Midbrain (tissue), 1 donor: Measurements from ENCODE around the gene CAP2.

Experiments
- DNase-seq: peaks from one replicate; lab custom pipeline; 2025; lab: John Stamatoyannopoulos, UW

CAP2 gene

DNA sequence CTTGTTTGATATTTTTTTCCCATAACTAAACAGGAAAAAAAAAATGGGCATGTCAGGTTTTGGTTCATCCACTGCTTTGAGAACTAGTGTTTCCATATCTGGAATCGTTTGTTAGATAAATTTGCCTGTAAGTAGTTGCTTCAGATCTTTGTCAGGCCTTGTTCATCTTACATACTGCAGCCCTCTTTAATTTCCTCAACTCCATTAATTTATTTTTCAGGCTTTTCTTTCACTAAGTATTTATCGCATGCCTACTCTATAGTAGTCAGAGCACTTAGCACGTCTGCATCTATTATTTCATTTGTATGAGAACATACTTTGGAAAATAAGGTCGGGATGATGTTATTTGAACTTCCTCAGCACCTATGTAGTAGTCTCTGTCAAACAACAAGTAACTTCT lies 80.9 kb downstream of the CAP2 start:
- DNase-seq: no peak

- no peak for DNase-seq
These were observed 82.3 kb downstream of the CAP2 start for GRCh38 chr6:17475606-17476244.

GRCh38 chr6:17476511-17476910 lies 83.1 kb downstream of the CAP2 start:
- no peak for DNase-seq

DNA sequence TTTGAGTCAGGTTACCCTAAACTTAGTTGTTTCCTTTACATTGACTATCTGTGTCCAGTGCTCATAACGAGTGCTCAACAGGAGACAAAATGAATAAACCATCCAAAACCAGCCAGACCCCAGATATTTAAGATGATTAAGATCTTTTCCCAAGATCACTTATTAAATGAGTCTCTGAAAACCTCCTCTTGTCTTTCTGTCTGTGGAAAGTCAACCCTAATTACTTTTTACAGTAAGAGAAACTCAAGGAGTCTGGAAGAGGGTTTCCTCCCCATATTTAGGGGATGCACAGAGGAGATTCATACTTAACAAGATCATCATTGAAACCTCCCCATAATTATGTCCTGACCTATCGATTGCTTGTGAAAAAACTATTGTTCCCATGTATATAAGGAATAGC lies 84.0 kb downstream of the CAP2 start:
- DNase-seq: no peak

GRCh38 chr6:17478223-17478907 lies 85.0 kb downstream of the CAP2 start:
- no peak for DNase-seq

DNA sequence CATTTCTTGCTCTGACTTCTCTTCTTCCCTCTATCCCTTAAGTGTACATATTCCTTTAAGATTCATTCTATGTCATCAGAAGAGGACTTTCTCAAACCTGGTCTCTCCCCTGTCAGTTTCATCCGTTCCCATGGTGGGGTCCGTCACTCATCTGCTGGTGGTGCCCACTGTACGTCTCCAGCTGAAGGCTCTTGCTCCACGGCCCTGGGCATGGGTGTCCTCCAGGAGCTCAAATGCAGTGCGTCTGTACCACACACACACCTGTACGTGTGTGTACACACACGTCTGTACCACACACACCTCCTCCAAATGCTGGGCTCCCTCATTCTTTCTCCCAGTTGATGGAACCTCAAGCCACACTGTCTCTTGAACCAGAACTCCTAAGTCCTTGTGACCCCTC lies 85.6 kb downstream of the CAP2 start:
- DNase-seq: no peak

DNA sequence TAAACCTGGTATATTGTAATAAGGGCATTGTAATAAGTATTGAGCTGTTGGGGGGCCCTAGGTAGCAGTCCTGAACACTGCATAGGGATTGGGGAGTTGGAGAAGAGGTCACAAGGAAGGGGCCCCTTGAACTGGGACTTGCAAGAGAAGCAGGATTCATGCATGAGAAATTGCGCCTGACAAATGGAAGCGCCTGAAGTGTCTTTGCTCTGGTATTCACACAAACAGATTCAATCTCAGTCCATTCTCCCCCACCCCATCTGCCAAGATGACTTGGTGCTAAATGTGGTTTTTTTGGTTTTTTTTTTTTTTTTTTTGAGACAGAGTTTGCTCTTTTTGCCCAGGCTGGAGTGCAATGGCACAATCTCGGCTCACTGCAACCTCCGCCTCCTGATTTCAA lies 87.1 kb downstream of the CAP2 start:
- no peak for DNase-seq

GRCh38 chr6:17482711-17483110 lies 89.3 kb downstream of the CAP2 start:
- DNase-seq: no peak

DNA sequence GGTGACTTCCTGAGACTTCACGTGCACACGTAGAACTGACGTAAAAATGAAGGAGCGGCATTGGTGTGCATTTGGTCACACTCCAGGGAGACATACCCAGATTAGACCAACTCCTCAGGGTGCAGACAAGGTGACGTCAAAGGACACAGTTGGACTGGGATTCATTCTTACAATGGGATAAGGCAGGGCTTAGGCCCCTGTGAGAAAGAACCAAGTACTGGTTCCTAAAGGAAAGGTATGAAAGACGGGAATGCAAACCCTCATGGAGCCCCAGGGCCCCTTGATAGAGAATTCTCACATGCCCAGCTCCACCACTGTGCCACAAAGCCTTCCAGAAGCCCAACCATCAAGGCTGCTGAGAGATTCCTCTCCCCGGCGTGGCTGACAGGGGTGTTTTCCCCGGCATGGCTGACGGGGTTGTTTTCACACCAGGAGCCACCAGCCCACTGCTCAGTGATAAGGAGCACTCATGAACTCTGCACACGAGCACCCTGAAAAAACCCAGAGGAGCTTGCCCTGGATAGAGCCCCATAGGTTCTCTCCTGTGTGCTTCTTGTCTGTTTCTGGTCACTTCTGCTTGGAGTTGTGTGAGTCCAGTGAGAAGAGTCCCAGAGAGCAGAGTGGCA lies 90.1 kb downstream of the CAP2 start:
- no peak for DNase-seq

- no peak for DNase-seq
These were observed 90.9 kb downstream of the CAP2 start for GRCh38 chr6:17484201-17484849.

DNA sequence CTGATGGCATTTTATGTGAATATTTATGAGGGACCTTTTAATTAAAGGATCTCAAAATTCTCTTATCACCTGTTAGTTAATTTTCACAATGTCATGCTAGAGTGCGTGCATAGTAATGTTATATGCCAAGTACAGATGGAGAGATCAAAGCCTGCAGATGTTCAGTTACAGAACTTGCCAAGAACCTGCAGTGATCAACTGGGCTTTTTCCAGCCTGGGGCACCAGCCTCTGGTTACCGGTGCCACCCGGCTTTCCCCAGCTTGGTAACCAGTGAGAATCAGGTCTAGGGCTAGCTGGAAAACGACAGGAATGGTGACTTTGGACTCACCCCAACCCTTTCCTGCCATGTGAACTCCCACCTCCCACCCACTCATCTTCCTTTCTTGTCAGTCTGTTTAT lies 91.8 kb downstream of the CAP2 start:
- DNase-seq: no peak

DNA sequence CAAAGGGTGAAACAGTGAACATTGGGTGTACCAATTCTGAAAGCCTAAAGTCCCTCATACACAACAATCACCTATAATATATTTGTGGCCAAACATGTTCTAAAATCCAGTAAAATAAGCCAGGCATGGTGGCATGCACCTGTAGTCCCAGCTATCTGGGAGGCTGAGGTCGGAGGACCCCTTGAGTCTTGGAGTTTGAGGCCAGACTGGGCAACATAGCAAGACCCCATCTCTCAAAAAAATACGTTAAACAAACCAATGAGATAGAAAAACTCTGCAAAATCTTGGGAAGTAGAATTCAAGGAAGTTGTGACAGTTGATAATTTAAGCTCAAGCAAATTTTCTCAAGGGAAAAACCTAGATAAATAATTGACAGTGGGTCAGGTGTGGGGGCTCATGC lies 92.6 kb downstream of the CAP2 start:
- DNase-seq: no peak

DNA sequence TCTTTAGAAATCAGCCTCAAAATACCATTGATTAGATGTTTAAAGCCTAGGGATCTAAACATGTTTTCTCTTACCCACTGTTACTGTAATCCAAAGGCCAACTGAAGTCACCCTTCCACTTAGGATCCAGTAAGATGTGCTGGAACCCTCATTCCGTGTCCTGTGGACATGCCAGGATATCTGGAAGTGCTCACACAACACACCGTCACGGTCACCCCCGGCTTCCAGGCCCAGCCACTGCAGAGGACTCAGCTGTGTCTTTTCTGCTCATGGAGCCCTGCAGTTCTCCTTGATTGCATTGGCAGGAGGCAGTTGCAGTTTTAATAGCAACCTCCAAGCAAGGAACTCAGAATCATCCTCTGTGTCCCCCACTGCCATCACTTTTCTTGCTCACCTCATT lies 93.3 kb downstream of the CAP2 start:
- DNase-seq: no peak

GRCh38 chr6:17490724-17491123 lies 97.3 kb downstream of the CAP2 start:
- DNase-seq: no peak

- no peak for DNase-seq
These were observed 98.2 kb downstream of the CAP2 start for GRCh38 chr6:17491416-17492142.

DNA sequence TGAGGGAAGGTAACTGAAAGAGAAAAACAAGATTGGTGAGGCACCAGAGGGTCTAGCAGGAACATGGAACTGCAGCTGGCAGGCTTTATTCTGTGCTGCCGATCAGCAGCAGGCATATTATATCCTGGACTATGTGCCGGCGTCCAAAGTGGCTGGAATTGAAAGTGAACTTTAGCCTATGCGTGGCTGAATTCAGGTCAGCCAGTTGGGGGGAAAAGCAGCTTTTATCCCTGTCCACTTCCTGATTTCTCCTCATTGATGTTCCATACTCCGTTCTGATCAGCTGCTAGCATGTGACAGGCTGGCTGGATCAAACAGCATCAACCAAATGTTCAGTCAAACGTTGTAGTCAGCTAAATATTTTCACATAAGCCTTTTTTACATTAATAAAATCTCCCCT lies 99.0 kb downstream of the CAP2 start:
- no peak for DNase-seq

DNA sequence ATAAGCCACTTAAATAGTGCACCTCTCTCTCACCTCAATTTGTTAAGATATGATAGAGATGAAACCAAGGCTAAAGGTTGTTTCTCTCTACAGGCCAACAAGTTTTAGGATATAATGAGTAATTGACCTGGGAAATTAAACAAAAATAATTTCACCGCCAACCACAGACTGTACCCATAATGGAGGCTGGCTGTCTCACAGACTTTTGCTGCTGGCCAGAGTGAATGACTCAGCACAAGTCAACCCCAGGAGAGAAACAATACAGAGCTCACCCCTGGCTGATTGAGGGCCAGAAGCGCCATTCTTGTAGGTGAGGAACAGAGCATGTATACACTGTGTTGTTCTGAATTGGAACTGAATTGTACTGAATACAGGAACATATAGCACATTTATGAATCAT lies 99.9 kb downstream of the CAP2 start:
- DNase-seq: no peak

DNA sequence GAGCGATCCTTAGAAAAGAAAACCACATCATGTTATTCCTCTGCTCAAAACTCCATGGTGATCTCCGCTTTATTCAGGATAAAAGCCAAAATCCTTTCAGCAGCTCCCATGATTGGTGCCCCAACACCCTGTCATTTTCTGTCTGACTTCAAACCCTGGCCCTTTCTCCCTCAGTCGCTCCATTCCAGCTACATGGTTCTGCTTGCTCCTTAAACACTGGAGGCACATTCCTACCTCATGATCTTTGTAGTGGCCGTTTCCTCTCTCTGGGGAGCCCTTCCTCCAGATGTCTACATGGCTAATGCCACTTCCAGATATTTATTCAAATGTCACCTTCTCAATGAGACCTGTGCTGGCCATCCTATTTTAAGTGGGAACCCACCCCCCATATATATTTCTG lies 100.8 kb downstream of the CAP2 start:
- DNase-seq: no peak

- no peak for DNase-seq
These were observed 101.5 kb downstream of the CAP2 start for GRCh38 chr6:17494919-17495318.

- no peak for DNase-seq
These were observed 104.2 kb downstream of the CAP2 start for GRCh38 chr6:17497535-17498095.

DNA sequence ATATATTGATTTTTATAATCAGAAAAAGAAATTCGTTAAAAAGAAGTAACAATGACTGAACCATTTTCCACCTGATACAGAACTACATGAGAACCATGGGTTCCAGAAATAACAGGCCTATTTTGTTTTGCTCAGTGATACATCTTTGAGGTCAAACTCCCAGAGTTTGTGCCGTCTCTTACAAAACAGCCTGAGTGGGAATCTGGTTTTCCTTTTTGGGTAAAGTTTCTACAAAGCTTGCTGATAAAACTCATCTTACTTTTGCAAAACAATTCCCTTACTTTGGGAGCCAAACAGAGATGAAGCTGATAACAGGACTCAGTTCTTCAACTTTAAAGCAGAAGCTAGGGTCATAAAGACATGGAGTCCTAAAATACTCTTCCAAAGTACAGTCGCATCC lies 108.0 kb downstream of the CAP2 start:
- no peak for DNase-seq
